ENCODE measurements around the gene SNRPD3.
"Not testable (repeated sequence)": the region's sequence is repeated elsewhere in the genome, so short reads cannot be mapped to it uniquely, and the experiment has no call there.

The SNRPD3 gene

DNA sequence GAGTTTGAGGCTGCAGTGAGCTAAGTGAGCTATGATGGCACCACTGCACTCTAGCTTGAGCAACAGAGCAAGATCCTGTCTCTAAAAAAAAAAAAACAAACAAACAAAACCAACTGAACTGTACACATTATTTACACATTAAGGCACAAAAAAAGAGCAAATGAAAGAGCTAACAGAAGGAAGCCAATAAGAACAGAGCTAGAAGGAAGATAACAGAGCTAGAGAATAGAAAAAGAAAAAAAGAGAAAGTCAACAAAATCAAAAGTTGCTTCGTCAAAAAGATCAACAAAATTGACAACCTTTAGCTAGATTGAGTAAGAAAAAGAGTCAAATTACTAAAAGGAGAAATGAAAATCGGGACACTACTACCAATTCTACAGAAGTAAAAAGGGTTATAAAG, 25.9 kb upstream of the SNRPD3 start:
- TF ChIP-seq, protein P1, sequence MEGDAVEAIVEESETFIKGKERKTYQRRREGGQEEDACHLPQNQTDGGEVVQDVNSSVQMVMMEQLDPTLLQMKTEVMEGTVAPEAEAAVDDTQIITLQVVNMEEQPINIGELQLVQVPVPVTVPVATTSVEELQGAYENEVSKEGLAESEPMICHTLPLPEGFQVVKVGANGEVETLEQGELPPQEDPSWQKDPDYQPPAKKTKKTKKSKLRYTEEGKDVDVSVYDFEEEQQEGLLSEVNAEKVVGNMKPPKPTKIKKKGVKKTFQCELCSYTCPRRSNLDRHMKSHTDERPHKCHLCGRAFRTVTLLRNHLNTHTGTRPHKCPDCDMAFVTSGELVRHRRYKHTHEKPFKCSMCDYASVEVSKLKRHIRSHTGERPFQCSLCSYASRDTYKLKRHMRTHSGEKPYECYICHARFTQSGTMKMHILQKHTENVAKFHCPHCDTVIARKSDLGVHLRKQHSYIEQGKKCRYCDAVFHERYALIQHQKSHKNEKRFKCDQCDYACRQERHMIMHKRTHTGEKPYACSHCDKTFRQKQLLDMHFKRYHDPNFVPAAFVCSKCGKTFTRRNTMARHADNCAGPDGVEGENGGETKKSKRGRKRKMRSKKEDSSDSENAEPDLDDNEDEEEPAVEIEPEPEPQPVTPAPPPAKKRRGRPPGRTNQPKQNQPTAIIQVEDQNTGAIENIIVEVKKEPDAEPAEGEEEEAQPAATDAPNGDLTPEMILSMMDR (IDR thresholded peaks at IDR 0.05; ENCODE audit: insufficient read depth, low read depth, low read length, missing control alignments) = no peak
- H3K4me3 ChIP-seq (ENCODE audit: low read length) = no peak overlapping the region
- DNase-seq (ENCODE audit: low read depth) = no peak

DNA sequence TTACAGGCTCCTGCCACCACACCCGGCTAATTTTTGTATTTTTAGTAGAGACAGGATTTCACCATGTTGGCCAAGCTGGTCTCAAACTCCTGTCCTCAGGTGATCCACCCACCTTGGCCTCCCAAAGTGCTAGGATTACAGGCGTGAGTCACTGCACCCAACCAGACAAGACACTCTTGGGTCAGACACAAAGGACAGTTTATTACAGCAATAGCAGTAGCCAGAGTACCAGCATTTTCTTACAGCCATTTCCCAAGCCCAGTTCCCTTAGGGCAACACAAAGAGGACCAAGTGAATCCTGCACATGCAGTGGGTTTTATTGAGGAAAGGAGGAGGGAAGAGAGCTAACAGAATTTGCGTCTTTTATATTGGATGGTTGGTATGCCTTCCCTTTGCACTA, 24.8 kb upstream of the SNRPD3 start:
- not testable (repeated sequence) for H3K4me3 ChIP-seq (ENCODE audit: low read length)
- DNase-seq (ENCODE audit: low read depth) = peak; percentile 28

DNA sequence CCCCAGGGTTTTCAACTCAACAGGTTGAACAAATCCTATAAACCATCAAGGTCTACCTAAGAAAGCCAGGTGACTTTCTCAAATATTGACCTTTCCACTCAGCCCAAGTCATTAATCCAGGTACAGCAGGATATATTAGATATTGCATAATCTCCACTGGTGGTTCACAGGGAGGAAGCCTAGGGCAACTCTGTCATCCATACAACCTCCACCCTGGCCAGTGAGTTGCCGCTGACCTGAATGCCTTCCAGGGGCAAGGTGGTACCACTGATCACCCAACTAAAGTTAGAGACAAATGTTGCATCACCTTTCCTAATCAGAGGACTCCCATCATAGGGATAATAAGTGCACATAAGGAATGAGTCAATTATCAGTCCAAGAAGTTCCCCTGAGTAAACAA, 23.7 kb upstream of the SNRPD3 start:
- peak; percentile 20 for DNase-seq (ENCODE audit: low read depth)
- no peak overlapping the region for H3K4me3 ChIP-seq (ENCODE audit: low read length)
- TF ChIP-seq, protein P1 (IDR thresholded peaks at IDR 0.05; ENCODE audit: insufficient read depth, low read depth, low read length, missing control alignments) = no peak

DNA sequence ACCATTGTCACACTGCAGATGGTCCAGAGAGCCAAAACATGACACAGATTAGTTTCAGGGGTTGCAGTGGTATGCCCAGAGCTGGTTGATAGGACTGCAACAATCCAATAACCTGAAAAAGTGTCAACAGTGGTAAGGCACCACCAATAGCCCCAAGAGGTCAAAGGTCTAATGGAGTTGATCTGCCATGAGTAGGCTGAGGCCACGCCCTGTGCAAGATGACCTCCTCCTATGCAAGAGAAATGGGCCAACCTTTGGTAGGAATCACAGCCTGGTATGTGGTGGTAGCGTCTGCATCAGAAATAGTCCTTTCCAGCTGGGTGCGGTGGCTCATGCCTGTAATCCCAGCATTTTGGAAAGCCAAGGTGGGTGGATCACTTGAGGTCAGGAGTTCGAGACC, 20.5 kb upstream of the SNRPD3 start:
- no peak for DNase-seq (ENCODE audit: low read depth)
- no peak overlapping the region for H3K4me3 ChIP-seq (ENCODE audit: low read length)
- TF ChIP-seq, protein P1 (IDR thresholded peaks at IDR 0.05; ENCODE audit: insufficient read depth, low read depth, low read length, missing control alignments) = no peak

DNA sequence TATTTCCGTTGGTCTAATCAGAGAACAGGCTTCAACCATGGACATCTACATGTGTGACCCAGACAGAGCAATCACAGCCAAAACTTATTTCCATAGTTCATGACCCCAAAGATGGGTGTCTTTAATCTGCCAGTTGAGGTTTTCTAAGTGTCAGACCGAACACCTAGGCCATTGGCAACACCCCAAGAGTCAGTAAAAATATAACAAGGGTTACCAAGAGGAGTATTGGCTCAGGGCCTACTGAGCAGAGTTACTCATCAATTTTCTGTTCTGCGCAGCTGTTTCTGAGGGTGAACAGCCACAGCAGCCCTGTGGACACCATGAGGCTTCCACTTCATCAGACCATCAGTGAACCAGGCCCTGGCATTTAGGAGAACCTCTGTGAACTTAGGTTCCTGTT, 19.7 kb upstream of the SNRPD3 start:
- TF ChIP-seq, protein P1 (IDR thresholded peaks at IDR 0.05; ENCODE audit: insufficient read depth, low read depth, low read length, missing control alignments) = no peak
- H3K4me3 ChIP-seq (ENCODE audit: low read length) = no peak overlapping the region
- no peak for DNase-seq (ENCODE audit: low read depth)

DNA sequence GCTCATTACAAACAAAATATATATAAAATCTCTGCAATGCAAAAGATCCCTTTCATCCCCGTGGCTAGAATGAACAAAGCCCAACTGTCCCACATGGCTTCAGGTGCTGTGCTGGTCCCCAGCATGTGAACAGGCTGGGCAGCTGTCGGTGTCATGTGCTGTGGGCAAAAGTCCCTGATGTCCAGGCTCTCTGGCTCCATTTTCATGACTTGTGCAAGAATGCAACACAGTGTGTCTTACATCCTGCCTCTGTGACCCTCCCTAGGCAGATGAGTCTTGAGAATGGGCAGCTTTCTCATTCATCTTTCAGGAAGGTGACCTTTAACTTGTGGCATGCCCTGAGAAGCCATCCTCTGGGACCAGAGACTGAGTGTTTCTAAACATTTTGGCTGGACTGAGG, 15.3 kb upstream of the SNRPD3 start:
- no peak for DNase-seq (ENCODE audit: low read depth)
- TF ChIP-seq, protein P1 (IDR thresholded peaks at IDR 0.05; ENCODE audit: insufficient read depth, low read depth, low read length, missing control alignments) = no peak
- H3K4me3 ChIP-seq (ENCODE audit: low read length) = no peak overlapping the region

DNA sequence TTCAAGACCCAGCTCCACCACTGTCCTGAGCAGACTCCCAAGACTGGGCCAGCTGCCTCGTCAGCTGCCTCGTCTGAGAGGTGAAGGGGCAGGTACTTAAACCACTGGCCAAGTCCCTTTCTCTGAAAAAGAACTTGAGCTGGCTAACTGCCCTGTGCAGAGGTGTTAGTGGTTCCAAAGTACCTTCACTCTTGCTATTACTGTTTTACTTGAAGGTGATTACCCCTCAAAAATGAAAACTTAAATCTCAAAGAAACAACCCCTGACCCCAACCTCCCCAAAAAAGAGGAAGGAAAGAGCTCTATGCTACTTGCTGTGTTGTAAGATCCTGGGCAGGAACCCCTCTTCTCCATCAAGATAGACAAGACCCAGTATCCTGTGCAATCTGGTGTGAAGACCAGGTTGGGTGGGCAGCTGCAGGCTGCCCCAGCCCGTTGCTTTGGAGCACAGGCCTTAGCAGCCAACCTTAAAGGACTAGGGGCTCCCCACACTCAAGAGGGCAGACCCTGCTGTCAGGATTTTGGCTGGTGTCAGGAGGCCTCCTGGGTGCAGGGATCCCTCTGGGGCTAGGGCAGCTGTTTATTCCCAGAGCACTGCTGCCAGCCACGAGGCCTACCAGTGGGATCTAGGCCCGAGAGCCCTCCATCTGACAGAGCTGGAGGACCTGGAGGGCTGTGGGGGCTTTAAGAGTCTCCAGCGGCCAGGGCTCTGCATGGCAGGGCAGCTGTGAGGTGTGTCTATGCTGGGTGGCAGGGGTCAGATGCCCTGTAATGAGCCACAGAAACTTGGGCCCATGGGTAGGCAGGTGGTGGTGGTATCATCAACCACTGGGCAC, 13.9 kb upstream of the SNRPD3 start:
- no peak for DNase-seq (ENCODE audit: low read depth)
- H3K4me3 ChIP-seq (ENCODE audit: low read length) = no peak overlapping the region
- TF ChIP-seq, protein P1 (IDR thresholded peaks at IDR 0.05; ENCODE audit: insufficient read depth, low read depth, low read length, missing control alignments) = no peak

Data from epithelial cell of esophagus (primary cell).